Anterior cingulate cortex (tissue), 58 donors: ENCODE data around the gene ARL4C.

ENCODE experiments used
- DNase-seq, 58 donors: peaks; one replicate each; lab custom pipeline; 2025; lab: John Stamatoyannopoulos, UW

ARL4C gene

DNA sequence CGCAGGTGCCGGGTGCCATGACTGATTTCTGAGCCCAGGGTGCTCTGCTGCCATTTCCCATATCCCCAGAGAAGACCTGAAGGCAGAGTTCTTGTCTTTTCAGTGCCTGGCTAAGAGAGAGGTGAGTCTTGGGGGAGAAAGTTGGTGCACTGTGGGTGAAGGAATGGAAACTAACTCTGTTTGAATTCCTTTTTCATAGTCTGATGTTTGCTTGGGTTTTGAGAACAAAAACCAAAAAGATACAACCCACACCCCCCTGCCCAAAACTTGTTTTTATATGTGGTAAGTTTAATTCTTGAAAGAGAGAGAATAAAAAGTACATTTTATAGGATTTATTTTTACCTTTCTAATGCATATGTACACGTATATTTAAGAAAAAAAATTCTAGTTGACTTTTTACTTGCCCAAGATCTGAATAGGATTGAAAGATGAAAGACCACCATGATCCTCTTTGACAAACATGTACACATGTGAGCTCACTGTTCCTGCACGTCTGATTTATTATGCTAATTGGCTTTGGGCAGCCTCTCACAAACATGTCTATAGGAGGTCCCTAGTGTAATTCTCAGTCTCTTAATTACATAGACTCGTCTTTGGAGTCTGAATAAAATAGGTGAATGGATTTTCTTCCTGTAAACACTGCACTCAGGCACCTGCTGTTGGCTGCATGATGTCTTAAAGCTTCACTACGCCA lies 46.3 kb downstream of the ARL4C start:
- no peak for DNase-seq

- DNase-seq: no peak
Measured at GRCh38 chr2:234448506-234449184, 48.2 kb downstream of the ARL4C start.

DNA sequence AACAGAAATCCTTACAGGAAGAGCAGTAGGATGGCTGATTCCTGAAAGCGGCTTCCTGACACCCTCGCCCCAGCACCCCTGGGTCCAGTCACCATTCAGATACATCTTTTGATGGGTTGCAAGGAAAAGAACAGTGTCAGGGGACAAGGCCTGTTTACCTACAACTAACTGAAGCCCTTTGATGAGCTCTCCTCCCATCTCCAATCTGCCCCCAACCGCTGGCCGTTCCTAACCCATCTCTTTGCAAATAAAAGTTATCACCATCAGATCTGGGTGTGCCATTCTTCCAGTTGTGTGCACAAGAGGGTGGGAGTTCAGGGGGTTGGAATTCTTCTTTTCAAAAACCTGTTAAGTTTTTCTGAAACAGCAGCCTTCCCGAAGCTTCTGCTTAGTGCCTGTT lies 48.9 kb downstream of the ARL4C start:
- DNase-seq: no peak

DNA sequence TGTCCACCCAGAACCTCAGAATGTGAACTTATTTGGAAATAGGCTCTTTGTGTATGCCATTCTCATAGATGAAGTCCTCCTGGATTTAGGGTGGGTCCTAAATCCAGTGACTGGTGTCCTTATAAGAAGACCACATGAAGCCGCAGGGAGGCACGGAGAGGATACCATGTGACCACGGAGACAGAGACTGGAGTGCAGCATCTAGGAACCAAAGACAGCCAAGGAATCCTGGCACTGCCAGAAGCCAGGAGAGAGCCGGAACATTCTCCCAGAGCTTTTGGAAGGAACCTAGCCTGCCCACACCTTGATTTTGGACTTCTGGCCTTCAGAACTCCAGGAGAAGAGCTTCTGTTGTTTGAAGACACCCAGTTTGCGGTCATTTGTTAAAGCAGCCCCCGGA lies 49.7 kb downstream of the ARL4C start:
- DNase-seq: no peak

GRCh38 chr2:234446404-234447076 lies 50.3 kb downstream of the ARL4C start:
- DNase-seq: peak in 17 of 58 donors; percentile 4 to 48 (median 17)

GRCh38 chr2:234444893-234445292 lies 52.0 kb downstream of the ARL4C start:
- DNase-seq: no peak

GRCh38 chr2:234444242-234444730 lies 52.6 kb downstream of the ARL4C start:
- DNase-seq: no peak
